OCI-LY1 (cell line): Measurements from ENCODE around the gene PLXND1.

Source experiments
- EZH2 ChIP-seq: fragments of 200-600 bp; sonication (generic), shearing (Covaris generic); IDR thresholded peaks from 2 replicates; pipeline ENCODE4 v1.8.0; 2017; ENCODE audit warnings: borderline replicate concordance, mixed run types, mild to moderate bottlenecking, antibody characterized with exemption, low read length, moderate library complexity, mixed read lengths
- TF ChIP-seq, protein P1 (sequence below): fragments of 200-600 bp; sonication (generic), shearing (Covaris generic); IDR thresholded peaks from 2 replicates; pipeline ENCODE4 v1.5.1; 2017; ENCODE audit warnings: mild to moderate bottlenecking, antibody characterized with exemption, low read length, moderate library complexity, mixed read lengths

DNA sequence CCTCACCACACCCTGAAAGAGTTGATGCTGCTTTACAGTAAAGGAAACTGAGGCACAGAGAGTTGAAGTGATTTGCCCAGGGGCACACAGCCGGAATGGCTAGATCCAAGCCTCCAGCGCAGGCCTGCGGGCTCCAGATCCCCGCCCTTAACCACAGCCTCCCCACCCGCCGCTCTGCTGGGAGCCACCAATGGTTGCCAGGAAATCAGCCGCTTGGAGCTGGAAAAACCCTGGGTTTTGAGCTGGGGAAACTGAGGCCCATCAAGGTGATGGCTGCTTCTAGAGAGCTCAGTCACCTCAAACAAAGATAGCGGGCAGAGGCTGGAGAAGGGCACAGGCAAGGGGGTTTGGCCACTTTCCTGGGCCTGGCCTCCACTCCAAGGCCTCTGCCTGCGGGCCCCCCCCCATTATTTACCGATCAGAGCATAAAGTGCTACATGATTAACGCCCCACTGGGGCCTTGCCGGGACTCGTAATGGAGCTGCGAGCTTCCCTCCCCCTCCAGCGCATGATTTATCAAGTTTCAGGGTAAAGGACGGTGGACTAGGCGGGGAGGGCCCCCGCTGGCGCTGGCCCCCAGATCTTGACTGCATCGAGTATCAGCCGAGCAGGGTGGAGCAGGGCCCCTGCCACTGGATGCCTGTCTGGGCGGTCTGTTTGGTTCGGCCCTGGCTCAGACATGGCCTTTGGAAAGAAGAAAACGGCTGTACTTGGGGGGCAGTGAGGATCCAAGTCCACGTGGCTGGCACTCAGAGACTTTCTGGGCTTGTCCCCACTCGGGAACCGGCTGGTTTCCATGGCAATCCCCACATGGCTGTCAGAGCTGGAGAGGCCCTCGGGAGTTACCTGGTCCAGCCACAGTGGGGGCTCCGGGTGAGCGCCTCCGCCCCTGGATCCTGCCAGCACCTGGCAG lies 9.1 kb downstream of the PLXND1 start:
- TF ChIP-seq, protein P1, sequence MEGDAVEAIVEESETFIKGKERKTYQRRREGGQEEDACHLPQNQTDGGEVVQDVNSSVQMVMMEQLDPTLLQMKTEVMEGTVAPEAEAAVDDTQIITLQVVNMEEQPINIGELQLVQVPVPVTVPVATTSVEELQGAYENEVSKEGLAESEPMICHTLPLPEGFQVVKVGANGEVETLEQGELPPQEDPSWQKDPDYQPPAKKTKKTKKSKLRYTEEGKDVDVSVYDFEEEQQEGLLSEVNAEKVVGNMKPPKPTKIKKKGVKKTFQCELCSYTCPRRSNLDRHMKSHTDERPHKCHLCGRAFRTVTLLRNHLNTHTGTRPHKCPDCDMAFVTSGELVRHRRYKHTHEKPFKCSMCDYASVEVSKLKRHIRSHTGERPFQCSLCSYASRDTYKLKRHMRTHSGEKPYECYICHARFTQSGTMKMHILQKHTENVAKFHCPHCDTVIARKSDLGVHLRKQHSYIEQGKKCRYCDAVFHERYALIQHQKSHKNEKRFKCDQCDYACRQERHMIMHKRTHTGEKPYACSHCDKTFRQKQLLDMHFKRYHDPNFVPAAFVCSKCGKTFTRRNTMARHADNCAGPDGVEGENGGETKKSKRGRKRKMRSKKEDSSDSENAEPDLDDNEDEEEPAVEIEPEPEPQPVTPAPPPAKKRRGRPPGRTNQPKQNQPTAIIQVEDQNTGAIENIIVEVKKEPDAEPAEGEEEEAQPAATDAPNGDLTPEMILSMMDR = no peak
- TF ChIP-seq EZH2 = no peak
